ENCODE measurements around the gene SGTA. TPM values are rescaled to one million over a fixed set of nuclear protein-coding genes. Genes with fewer than 3 reads are reported as not detected.

Gene SGTA
- total RNA-seq, 1 experiment from 2014 or later = 67.0 TPM

DNA sequence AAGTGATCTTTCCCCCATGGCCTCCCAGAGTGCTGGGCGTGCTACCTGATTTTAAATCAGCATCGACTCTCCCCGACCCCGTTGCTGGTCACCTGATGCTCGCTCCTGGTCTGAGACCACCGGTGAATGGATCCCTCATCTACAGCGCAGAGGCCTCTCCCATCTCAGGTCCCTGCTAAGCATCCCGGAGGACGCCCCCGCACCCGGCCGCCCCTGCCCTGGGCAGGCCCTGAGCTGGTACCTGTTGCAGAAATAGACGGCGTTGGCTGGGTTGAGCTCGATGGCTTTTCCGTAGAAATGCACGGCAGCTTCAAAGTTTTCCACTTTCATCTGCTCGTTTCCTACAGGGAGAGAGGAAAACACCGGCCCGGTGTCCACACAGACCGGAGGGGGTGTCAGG is 18.1 kb downstream of the SGTA start:
- Histone ChIP-seq H3K27ac (no peak overlapping the region), H3K4me1 (replicated peaks) (no peaks in the 10 kb centered on the region), H3K36me3 (peaks cover 82% of the 10 kb centered on the region), H3K4me3 (no peak overlapping the region), H3K27me3 (replicated peaks) (no peaks in the 10 kb centered on the region), H3K9me3 (replicated peaks) (no peaks in the 10 kb centered on the region)
- no peak for DNase-seq (ENCODE audit: low read depth in 1 of 2, low spot score in 2 of 2)

DNA sequence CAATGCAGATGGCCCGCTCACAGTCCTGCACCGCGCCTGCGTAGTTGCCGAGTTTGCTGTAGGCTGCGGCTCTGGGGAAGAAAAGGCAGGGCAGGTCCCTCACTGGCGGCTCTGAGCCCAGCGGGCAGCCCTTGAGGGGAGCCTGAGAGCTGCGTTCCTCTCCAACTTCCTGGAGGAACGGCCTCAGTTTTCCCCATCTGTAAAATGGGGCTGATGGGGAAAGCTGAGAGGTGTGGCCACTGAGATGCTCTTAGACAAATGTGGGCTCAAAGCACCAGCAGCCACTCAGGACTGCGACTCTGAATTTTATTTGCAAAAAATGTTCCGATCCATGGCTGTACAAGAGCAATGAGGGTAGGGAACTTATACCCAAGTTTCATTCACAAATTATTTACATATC is 19.4 kb downstream of the SGTA start:
- Histone ChIP-seq H3K36me3 (peaks cover 84% of the 10 kb centered on the region), H3K4me3 (no peak overlapping the region), H3K4me1 (replicated peaks) (no peaks in the 10 kb centered on the region), H3K27me3 (replicated peaks) (no peaks in the 10 kb centered on the region), H3K9me3 (replicated peaks) (no peaks in the 10 kb centered on the region), H3K27ac (no peak overlapping the region)
- no peak for DNase-seq (ENCODE audit: low read depth in 1 of 2, low spot score in 2 of 2)

DNA sequence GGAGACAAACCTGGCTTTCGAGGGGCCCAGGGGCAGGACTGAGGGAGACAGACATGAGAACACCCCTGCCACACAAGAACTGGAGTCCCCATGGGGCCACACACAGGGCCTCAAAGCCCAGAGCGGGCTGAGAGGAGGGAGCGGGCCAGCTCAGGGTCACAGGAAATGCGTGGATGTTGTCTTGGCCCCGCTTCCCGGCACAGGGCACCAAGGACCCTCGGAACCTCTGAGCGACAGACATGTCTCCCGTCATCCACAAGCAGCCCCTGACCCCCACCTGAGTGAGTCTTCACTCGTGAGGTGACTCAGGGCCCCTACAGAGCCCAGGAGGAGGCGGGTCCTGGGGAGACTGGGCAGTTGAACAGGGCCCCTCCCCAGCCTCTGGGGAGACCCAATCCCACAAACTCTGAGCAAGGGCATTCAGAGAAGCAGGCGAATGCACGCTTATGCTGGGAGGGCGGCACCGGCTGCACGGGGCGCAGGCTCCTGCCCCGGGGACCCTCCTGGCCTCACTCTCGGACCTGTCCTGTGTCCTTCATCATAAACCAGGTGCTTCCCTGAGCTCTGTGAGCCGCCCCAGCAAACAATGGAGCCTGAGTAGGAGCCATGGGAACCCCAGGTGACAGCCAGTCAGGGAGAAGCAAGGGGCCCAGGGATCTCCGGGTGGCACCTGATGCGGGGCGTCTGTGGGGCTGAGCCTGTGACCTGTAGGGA is 20.1 kb downstream of the SGTA start:
- no peaks in the 10 kb centered on the region for H3K9me3 ChIP-seq (replicated peaks)
- no peak overlapping the region for H3K4me3 ChIP-seq
- peaks cover 81% of the 10 kb centered on the region for H3K36me3 ChIP-seq
- H3K27me3 ChIP-seq (replicated peaks) = no peaks in the 10 kb centered on the region
- H3K4me1 ChIP-seq (replicated peaks) = no peaks in the 10 kb centered on the region
- H3K27ac ChIP-seq = no peak overlapping the region
- no peak for DNase-seq (ENCODE audit: low read depth in 1 of 2, low spot score in 2 of 2)

DNA sequence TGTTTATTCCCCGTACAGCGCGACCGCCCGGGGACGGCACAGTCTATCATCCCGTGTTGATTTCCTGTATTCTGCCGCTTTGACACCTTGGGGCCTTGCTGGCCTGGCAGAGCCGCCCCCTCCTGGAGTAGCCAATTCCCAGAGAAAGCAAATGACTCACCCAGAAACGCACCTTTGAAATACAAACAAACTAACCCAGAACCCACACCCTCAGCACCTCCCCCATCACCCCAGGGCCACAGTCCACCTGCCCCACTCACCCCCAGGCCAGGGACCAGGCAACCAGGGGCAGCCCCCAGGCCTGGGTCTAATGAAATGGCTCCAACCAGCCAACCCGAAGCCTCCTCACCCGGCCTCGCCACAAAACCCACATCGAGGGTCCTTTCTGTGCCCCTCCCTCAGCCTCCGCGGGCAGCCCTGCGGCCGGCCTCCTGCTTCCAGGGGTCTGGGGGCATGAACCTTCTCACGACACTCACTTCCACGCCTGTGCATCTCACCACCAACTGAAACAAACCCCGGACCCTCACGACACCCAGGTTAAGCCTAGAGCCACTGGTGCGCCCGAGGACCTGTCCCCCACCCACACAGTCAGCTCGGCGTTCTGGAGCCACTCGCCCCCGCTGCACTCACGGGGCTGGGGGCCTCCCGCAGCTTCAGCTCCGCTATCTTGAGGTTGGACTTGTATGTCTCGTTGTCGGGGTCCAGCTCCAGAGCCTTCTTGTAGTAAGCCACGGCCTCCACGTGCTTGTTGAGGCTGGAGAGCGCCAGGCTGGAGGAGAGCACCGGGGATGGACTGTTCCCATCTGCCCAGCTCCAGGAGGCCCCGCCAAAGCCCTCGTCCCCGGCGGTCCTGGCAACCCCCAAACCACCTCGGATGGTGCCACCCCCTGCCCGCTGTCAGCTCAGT is 20.9 kb downstream of the SGTA start:
- Histone ChIP-seq H3K4me3 (no peak overlapping the region), H3K27ac (no peak overlapping the region), H3K9me3 (replicated peaks) (no peaks in the 10 kb centered on the region), H3K4me1 (replicated peaks) (no peaks in the 10 kb centered on the region), H3K27me3 (replicated peaks) (no peaks in the 10 kb centered on the region), H3K36me3 (peaks cover 81% of the 10 kb centered on the region)
- no peak for DNase-seq (ENCODE audit: low read depth in 1 of 2, low spot score in 2 of 2)

DNA sequence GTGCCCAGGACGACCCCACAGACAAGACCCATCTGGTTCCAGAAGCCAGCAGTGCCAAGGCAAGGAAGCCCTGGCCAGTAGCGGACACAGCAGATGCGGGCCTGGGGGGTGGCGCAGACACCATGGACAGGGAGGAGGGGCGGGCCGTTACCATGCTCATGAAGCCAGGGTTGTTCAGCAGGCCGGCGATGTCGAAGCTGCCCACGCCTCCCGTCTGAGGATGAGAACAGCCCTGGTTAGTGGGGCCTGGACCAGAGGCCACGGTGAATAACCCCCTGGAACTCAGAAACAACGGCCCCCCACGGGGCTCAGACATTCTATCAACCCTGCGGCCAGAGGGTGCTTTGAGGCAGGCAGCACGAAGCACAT is 21.8 kb downstream of the SGTA start:
- no peaks in the 10 kb centered on the region for H3K27me3 ChIP-seq (replicated peaks)
- H3K36me3 ChIP-seq = peaks cover 78% of the 10 kb centered on the region
- H3K27ac ChIP-seq = no peak overlapping the region
- no peak overlapping the region for H3K4me3 ChIP-seq
- DNase-seq (ENCODE audit: low read depth in 1 of 2, low spot score in 2 of 2) = no peak
- H3K9me3 ChIP-seq (replicated peaks) = no peaks in the 10 kb centered on the region
- no peaks in the 10 kb centered on the region for H3K4me1 ChIP-seq (replicated peaks)

DNA sequence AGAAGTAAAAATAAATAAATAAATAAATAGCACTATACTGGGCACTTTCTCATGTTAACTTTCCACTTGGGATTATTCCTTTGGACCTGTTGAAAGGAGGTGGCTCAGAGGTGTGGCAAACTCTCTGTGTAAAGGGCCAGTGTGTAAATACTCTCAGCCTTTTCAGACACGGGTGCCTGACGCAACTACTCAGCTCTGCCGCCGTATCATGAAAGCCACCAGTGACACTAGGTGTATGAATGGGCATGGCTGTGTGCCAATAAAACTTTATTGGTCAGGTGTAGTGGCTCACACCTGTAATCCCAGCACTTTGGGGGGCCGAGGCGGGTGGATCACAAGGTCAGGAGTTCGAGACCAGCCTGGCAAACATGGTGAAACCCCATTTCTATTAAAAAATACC is 23.1 kb downstream of the SGTA start:
- DNase-seq (ENCODE audit: low read depth in 1 of 2, low spot score in 2 of 2) = no peak
- Histone ChIP-seq H3K9me3 (replicated peaks) (no peaks in the 10 kb centered on the region), H3K4me3 (no peak overlapping the region), H3K4me1 (replicated peaks) (no peaks in the 10 kb centered on the region), H3K27me3 (replicated peaks) (no peaks in the 10 kb centered on the region), H3K36me3 (peaks cover 75% of the 10 kb centered on the region), H3K27ac (no peak overlapping the region)

DNA sequence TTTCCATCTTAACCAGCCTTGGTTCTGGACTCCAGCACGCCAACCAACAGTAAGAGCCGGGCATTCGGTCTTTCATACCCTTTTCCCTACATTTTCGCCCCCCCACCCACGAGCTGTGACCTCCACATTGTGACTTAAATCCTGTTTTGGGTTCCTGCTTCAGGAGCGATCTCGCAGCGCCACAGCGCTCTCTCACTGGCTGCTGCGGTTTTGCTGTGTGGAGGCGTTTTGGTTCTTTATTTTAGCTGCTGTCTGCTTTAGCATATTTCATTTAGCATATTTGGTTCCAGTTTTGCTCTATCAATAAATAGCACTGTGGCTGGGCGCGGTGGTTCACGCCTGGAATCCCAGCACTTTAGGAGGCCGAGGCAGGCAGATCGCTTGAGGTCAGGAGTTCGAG is 23.7 kb downstream of the SGTA start:
- H3K27me3 ChIP-seq (replicated peaks) = no peaks in the 10 kb centered on the region
- no peak for DNase-seq (ENCODE audit: low read depth in 1 of 2, low spot score in 2 of 2)
- peaks cover 78% of the 10 kb centered on the region for H3K36me3 ChIP-seq
- H3K4me3 ChIP-seq = no peak overlapping the region
- H3K27ac ChIP-seq = no peak overlapping the region
- H3K9me3 ChIP-seq (replicated peaks) = no peaks in the 10 kb centered on the region
- no peaks in the 10 kb centered on the region for H3K4me1 ChIP-seq (replicated peaks)

DNA sequence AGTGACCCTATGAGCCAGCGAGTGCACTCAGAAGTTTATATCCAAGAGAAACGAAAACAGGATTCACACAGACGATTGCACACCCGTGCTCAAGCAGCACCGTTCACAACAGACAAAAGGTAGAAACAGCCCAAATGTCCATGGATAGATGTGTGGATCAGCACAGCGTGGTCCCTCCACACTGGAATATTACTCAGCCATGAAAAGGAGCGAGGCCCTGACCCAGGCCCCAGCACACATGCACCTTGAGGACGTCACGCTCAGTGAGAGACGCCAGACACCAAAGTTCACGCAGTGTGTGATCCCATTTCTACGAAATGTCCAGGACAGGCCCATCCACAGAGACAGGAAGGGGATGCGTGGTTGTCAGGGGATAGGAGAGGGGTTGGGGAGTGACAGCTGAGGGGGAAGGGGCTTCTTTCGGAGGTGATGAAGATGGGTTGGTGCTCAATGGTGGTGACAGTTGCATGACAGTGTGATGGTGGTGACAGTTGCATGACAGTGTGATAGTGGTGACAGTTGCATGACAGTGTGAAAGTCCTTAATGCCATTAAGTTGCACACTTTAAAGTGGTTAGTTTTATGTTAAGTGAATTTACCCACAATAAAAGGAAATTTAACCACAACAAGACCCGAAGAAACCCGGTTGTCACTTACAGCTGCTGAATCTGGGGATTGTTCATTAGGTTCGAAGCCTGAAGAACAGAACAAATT is 24.3 kb downstream of the SGTA start:
- DNase-seq (ENCODE audit: low read depth in 1 of 2, low spot score in 2 of 2) = no peak
- no peak overlapping the region for H3K27ac ChIP-seq
- peaks cover 75% of the 10 kb centered on the region for H3K36me3 ChIP-seq
- H3K27me3 ChIP-seq (replicated peaks) = no peaks in the 10 kb centered on the region
- H3K4me3 ChIP-seq = no peak overlapping the region
- no peaks in the 10 kb centered on the region for H3K4me1 ChIP-seq (replicated peaks)
- no peaks in the 10 kb centered on the region for H3K9me3 ChIP-seq (replicated peaks)

DNA sequence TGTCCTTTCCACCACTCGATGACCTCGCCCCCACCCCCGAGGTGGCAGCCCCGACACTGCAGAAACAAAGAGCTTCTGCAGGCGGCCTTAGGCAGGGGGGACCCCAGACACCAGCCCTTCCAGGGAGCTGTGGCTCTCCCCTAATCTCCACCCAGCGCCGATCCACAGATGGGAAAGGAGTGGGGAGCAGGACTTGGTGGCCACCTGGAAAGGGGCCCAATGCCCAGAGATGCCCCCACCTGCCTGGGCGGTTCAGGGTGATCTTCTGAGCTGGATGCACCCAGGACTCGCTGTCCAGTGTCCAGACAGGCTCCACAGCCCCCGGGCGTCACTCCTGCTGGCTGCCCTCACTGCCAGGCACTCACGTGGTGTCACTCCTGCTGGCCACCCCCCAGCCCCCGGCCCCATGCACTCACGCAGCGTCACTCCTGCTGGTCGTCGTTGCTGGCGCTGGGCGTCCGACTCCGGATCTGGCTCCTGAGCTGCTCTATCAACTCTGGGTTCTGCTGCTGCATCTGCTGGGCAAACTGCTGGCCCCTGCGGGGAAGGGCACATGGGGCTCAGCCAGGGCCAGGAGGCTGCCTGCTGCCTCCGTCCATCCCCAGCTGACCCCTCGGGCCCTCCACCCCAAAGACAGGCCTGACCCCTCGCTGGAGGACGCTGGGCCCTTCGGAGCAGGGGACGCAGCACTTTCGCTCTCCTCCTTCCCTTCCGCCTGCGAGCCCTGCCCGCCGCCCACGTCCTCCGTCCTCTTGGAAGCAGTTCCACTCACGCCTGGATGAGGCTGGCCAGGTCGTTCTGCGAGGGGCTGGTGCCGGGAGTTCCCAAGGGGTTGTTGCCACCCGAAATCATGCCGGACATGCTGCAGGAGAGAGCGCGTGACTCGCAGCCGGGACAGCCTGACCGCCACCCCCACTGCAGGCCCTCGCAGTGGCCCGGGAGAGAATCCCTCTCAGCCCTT is 25.9 kb downstream of the SGTA start:
- H3K36me3 ChIP-seq = peaks cover 62% of the 10 kb centered on the region
- H3K27ac ChIP-seq = no peak overlapping the region
- H3K27me3 ChIP-seq (replicated peaks) = no peaks in the 10 kb centered on the region
- no peaks in the 10 kb centered on the region for H3K9me3 ChIP-seq (replicated peaks)
- no peak overlapping the region for H3K4me3 ChIP-seq
- H3K4me1 ChIP-seq (replicated peaks) = no peaks in the 10 kb centered on the region
- peak in 1 of 2 experiments; percentile 42 for DNase-seq (ENCODE audit: low read depth in 1 of 2, low spot score in 2 of 2)

DNA sequence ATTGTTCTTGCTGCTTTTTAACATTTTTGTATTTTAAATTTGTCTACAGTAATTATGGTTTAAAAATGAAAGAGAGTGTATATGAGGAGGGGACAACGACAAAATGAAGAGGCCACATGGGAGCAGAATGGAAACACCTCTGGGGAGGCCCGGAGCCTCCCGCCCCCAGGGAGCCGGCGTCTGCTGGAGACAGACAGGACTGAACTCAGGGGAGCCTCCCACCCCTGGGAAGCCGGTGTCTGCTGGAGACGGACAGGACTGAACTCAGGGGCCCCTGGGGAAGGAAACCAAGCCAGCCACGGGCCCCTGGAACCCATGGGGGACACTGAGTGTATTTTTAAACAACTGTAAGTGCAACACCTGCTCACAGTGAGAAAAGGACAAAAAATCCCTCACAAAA is 26.6 kb downstream of the SGTA start:
- H3K9me3 ChIP-seq (replicated peaks) = no peaks in the 10 kb centered on the region
- H3K27me3 ChIP-seq (replicated peaks) = no peaks in the 10 kb centered on the region
- H3K27ac ChIP-seq = no peak overlapping the region
- DNase-seq (ENCODE audit: low read depth in 1 of 2, low spot score in 2 of 2) = no peak
- H3K36me3 ChIP-seq = peaks cover 59% of the 10 kb centered on the region
- no peak overlapping the region for H3K4me3 ChIP-seq
- H3K4me1 ChIP-seq (replicated peaks) = no peaks in the 10 kb centered on the region

DNA sequence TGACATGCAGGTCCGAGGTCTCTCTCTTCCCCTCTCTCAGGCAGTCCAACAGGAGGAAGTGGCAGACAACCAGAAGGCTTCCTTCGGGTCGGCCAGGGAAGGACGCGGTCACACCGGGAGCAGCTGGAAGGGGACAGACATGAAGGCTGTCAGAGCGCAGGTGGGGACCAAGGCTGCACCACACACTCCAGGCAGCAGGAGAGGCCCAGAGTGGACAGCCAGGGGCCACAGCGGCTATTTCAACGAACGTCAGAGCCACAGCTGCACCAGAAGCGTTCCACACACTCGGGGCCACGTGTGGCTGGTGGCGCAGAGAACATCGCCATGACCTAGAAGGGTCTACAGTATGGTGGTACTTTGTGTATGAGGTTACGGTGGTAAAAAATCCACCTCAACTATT is 27.3 kb downstream of the SGTA start:
- Histone ChIP-seq H3K27me3 (replicated peaks) (no peaks in the 10 kb centered on the region), H3K36me3 (peaks cover 53% of the 10 kb centered on the region), H3K4me1 (replicated peaks) (no peaks in the 10 kb centered on the region), H3K9me3 (replicated peaks) (no peaks in the 10 kb centered on the region), H3K27ac (no peak overlapping the region), H3K4me3 (no peak overlapping the region)
- peak in 1 of 2 experiments; percentile 40 for DNase-seq (ENCODE audit: low read depth in 1 of 2, low spot score in 2 of 2)

DNA sequence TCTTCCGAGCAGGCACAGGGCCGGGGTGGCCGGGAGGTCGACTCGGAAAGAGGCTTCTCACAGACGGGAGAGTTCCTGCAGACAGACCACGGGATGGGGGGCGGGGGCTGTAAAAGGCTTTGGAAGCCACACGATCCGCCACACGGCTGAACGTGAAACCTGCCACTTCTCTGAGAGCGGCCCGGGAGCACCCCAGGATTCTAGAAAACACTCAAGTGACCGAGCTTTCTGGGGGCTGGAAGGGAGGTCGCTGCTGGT is 27.7 kb downstream of the SGTA start:
- Histone ChIP-seq H3K4me3 (no peak overlapping the region), H3K27me3 (replicated peaks) (no peaks in the 10 kb centered on the region), H3K27ac (no peak overlapping the region), H3K36me3 (peaks cover 49% of the 10 kb centered on the region), H3K4me1 (replicated peaks) (no peaks in the 10 kb centered on the region), H3K9me3 (replicated peaks) (no peaks in the 10 kb centered on the region)
- no peak for DNase-seq (ENCODE audit: low read depth in 1 of 2, low spot score in 2 of 2)

DNA sequence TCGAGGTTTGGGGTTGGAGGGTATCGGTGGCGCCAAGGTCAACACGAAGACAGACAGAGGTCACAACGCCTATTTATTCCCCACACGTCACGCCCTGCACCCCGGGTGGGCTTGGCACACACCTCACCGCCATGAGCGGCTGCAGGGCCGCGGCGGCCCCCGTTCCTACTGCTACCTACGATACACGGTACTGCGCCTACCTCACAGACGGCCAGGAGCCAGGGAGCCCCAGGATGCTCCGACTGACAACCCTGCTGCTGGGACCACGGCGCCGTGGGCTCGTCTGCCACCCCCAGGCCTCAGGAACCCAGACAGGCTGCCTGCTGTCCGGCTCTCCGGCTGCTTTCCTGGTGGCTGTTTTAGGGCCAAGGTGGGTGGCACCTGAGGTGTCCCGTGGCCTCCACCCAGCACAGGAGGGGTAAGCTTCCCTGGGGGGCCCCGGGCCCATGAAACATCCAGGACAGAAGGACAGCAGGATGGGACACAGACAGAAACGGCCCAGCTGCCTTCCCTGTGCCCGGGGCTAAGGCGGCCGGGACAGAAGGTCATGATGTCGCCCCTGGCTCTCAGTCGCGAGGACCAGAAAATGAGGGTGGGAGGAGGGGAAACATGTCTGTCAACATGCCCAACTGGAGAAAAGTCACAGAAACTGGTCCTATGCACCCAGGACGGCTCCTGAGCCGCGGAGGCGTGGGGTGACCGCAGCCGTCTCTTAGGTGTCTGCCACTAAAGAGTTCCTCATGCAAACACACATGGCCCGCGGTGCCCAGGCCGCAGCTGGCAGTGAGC is 28.2 kb downstream of the SGTA start:
- DNase-seq (ENCODE audit: low read depth in 1 of 2, low spot score in 2 of 2) = no peak
- Histone ChIP-seq H3K27ac (no peak overlapping the region), H3K4me1 (replicated peaks) (no peaks in the 10 kb centered on the region), H3K4me3 (no peak overlapping the region), H3K27me3 (replicated peaks) (no peaks in the 10 kb centered on the region), H3K36me3 (peaks cover 46% of the 10 kb centered on the region), H3K9me3 (replicated peaks) (no peaks in the 10 kb centered on the region)

All from SJSA1 (cell line).